Activated T-helper 9 cell treated with anti-CD3 and anti-CD28 coated beads, Interleukin-2, amount 50 U/mL, for 16 hours (primary cell): ENCODE data around the gene TAF11L9.
"Not testable (repeated sequence)": the region's sequence is repeated elsewhere in the genome, so short reads cannot be mapped to it uniquely, and the experiment has no call there.

Source experiments
- DNase-seq: peaks from one replicate; pipeline ENCODE4 v3.0.0-alpha.2; 2020; ENCODE audit warnings: low read depth

Gene TAF11L9

GRCh38 chr5:17594255-17594654 lies at the start of gene TAF11L9:
Gene TAF11L9 (minus strand): TSS chr5:17594394.
- DNase-seq = not testable (repeated sequence)

DNA sequence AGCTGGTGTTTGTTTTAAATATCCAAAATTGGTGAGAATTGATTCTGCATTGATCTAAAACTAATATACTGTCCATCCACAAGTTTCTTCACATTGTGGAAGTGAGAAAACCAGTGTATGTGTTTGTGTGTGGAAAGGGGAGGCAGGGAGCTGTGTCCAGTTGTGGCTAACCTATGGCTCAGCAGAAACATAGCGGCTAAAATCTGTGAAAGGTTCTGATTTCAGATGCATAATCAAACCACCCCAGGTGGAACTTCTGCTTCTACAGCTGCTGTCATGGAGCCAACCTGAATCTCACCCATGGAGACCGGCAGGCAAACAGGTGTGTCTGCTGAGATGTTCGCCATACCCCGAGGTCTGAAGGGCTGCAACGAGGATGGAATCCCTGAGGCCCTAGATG lies 40.0 kb upstream of the TAF11L9 start, which contains the start of gene TAF11L14:
TSS of gene TAF11L14 (plus strand) at position 301 of the 400 bp plus-strand sequence.
- no peak for DNase-seq

DNA sequence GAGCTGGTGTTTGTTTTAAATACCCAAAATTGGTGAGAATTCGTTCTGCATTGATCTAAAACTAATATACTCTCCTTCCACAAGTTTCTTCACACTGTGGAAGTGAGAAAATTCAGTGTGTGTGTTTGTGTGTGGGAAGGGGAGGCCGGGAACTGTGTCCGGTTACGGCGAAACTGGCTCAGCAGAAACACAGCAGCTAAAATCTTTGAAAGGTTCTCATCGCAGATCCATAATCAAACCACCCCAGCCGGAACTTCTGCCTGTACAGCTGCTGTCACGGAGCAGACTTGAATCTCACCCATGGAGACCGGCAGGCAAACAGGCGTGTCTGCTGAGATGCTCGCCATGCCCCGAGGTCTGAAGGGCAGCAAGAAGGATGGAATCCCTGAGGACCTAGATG lies 37.6 kb upstream of the TAF11L9 start, which contains the start of gene TAF11L13:
TSS of gene TAF11L13 (plus strand) at position 301 of the 400 bp plus-strand sequence.
- not testable (repeated sequence) for DNase-seq

DNA sequence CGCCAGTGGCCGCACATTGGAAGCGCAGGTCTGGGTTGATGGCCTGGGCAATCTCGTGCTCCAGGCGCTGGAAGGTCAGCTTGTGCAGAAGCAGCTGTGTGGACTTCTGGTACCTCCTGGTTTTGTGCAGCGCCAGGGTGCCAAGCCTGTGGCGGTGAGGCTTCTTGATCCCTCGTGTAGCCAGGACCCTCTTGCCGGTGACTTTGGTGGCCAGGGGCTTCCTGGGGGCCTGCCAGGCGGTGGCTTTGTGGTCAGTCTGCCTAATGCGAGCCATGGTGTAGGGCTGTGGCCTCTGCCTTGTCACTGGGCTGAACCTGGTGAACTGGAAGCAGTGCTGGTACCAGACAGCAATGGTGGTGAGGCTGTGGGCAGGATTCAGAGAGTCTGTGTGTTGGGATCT lies 31.5 kb upstream of the TAF11L9 start:
- DNase-seq = no peak

- DNase-seq = no peak
Observed at GRCh38 chr5:17620627-17621026, 26.4 kb upstream of the TAF11L9 start.

GRCh38 chr5:17619354-17619753 lies 25.2 kb upstream of the TAF11L9 start:
- DNase-seq = no peak

GRCh38 chr5:17614872-17615605 lies 20.8 kb upstream of the TAF11L9 start:
- DNase-seq = no peak

GRCh38 chr5:17610092-17610491 lies 15.9 kb upstream of the TAF11L9 start, which contains the start of gene TAF11L12:
Gene TAF11L12 (plus strand): TSS chr5:17610392.
- DNase-seq = not testable (repeated sequence)

DNA sequence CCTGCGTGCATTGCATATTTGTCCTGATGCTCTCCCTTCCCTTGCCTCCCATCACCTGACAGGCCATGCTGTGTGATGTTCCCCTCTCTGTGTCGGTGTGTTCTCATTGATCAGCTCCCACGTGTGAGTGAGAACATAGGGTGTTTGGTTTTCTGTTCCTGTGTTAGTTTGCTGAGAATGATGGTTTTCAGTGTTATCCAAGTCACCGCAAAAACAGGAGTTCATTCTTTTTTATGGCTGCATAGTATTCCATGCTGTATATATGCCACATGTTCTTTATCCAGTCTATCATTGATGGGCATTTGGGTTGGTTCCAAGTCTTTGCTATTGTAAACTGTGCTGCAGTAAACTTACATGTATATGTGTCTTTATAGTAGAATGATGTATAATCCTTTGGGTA lies 13.3 kb upstream of the TAF11L9 start:
- not testable (repeated sequence) for DNase-seq

GRCh38 chr5:17604951-17605350 lies 10.8 kb upstream of the TAF11L9 start:
- no peak for DNase-seq

DNA sequence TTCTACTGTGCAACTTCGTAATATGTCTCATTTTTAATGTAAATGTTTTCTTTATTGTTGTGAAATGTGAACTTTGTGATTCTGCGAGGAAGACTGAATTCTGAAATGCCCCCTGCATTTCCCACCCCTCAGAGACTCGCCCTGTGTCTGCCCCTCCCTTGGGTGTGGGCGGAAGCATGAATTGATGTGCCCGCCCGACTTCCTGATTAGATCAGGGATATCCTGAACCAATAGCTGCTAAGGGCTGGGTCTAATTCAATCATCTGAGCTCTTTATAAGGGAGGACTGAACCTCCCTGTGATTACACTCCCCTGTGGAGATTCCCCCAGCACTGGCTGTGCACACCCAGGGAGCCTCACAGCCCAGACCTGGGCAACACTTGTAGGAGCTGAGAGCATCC lies 9.7 kb upstream of the TAF11L9 start, which contains the start of gene TAF11L11:
TSS of gene TAF11L11 (plus strand) at position 304 of the 400 bp plus-strand sequence.
- not testable (repeated sequence) for DNase-seq

DNA sequence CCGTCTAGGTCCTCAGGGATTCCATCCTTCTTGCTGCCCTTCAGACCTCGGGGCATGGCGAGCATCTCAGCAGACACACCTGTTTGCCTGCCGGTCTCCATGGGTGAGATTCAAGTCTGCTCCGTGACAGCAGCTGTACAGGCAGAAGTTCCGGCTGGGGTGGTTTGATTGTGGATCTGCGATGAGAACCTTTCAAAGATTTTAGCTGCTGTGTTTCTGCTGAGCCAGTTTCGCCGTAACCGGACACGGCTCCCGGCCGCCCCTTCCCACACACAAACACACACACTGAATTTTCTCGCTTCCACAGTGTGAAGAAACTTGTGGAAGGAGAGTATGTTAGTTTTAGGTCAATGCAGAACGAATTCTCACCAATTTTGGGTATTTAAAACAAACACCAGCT lies 3.5 kb upstream of the TAF11L9 start, which contains the start of gene TAF11L10:
TSS of gene TAF11L10 (minus strand) at position 101 of the 400 bp plus-strand sequence.
- DNase-seq = not testable (repeated sequence)

DNA sequence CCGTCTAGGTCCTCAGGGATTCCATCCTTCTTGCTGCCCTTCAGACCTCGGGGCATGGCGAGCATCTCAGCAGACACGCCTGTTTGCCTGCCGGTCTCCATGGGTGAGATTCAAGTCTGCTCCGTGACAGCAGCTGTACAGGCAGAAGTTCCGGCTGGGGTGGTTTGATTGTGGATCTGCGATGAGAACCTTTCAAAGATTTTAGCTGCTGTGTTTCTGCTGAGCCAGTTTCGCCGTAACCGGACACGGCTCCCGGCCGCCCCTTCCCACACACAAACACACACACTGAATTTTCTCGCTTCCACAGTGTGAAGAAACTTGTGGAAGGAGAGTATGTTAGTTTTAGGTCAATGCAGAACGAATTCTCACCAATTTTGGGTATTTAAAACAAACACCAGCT lies 3.3 kb downstream of the TAF11L9 start, which contains the start of gene TAF11L8:
TSS of gene TAF11L8 (minus strand) at position 101 of the 400 bp plus-strand sequence.
- not testable (repeated sequence) for DNase-seq

GRCh38 chr5:17585658-17586057 lies 8.5 kb downstream of the TAF11L9 start, which contains the start of gene TAF11L7:
Gene TAF11L7 (minus strand): TSS chr5:17585758.
- DNase-seq = not testable (repeated sequence)
